Neural cell (in vitro differentiated cells): ENCODE results near the gene OPRL1.

Experiments used
- CTCF ChIP-seq: fragments of 450-650 bp; IDR thresholded peaks from 2 replicates; pipeline ENCODE4 v1.5.1; 2014; ENCODE audit warnings: antibody characterized with exemption, mild to moderate bottlenecking, moderate library complexity; ENCODE audit not compliant: poor library complexity, severe bottlenecking
- MXI1 ChIP-seq: fragments of 450-650 bp; conservative IDR thresholded peaks from 2 replicates; pipeline ENCODE4 v1.6.1; 2014; ENCODE audit warnings: antibody characterized with exemption, mild to moderate bottlenecking; ENCODE audit not compliant: poor library complexity, severe bottlenecking
- POLR2AphosphoS5 ChIP-seq: IDR thresholded peaks from 2 replicates; pipeline ENCODE4 v1.6.1; 2012

GRCh38 chr20:64038565-64039292, 41.2 kb upstream of the OPRL1 start:
- TF ChIP-seq CTCF: peak; percentile 71
- TF ChIP-seq POLR2AphosphoS5: no peak
- TF ChIP-seq MXI1: no peak
